Measurements from ENCODE around the gene FNDC1.
A peak's percentile ranks its signal among the peaks of the same experiment; 100 is the strongest.

Gene FNDC1

DNA sequence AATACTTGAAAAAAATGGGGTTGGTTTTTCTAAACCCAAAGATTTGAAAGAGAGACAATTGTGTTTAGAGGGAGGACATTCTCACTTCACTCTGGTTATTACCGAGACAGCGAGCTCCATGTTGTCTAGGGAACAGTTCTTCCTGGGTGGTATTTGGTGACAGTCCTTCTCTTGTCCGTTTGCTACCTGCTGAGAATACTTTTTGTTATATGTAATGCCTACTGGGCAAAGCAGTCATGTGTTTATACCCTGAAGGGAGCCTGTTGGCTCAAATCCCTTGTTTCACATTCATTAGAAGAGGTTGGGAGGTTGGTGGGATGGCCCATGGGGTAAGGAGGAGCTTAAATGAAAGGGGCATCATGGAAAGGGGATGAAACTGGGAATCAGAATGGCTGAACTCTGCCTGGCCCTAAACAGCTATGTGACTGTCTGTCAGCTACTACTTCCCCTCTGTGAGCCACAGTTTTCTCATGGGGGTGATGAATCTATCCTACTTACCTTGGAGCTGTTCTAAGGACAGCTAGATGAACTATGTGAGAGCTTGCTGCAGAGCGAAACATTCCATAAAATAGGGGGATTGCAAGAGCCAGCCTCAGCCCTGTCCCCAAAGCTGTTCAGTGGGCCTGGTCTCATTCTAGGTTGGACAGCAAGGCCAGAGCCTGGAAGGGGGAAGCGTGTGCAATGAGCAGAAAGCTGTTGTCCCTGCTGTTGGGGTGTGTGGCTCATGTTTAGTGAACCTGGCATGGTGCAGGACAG lies 43.5 kb downstream of the FNDC1 start:
- peak; percentile 82 for DNase-seq

DNA sequence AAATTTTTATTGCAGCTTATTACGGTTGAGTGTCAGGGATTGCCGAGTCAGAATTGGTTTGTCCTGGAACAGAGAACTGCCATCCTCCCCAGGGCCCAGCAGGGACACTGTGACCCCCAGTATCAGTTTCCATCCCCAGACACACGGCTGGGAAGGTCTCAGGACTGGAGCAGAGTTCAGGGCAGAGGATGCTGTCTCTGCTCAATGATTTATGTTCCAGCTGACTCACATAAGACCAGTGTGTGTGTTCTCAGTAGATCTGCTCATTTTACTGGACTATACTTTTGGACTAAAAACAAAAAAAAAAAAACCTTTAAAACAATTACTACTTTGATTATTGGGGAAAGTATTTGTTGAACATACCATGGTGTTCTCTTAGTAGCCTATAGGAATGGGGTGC lies 44.2 kb downstream of the FNDC1 start:
- no peak for DNase-seq

DNA sequence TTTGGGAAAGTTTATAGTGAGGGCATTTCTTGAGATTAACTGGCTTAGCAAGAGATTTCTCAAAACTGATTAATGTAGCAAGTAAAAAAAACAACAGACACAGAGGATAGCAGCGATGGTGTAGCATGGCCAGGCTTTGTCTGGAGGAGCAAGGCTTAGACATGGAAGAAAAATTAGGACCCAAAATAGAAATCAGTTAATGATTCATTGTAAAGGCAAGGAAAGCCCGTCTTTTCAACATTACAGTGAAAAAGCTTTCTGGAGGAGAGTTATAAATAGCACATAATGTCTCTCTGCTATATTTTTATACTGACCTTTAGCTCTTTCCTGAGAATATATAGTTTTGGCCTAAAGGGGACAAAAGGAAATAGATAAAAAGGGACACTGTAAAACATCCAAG lies 45.1 kb downstream of the FNDC1 start:
- DNase-seq: no peak

DNA sequence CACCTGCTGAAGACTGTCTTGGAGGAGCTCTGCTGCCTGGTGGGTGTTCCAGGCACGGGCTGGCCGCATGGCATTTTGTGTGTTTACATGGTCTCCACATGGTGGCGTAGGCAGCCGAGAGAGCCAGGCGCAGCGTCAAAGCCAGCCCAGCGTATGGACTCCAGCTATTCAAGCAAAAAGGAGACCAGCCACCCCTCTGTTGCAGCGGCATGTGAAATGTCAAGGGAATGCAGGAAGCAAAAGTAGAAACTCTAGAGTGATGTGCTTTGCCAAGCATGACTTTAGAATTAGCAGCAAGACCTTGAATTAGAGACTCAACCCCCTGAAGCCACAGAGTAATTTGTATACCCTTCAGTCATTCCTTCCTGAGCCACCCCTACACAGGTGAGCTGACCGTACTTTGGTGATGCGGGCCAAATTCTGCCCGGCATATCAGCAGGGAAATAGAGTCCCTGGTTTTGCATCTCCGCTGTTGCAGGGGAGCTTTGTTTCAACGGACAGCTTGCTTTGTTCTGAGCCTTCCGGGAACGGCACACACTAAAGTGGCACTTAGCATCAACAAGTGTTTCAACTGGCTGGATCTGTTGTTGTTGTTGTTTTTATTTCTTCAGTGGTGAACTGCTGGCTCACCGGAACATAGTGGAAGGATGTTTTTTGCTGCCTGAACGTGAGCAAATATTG lies 48.5 kb downstream of the FNDC1 start:
- peak; percentile 74 for DNase-seq

DNA sequence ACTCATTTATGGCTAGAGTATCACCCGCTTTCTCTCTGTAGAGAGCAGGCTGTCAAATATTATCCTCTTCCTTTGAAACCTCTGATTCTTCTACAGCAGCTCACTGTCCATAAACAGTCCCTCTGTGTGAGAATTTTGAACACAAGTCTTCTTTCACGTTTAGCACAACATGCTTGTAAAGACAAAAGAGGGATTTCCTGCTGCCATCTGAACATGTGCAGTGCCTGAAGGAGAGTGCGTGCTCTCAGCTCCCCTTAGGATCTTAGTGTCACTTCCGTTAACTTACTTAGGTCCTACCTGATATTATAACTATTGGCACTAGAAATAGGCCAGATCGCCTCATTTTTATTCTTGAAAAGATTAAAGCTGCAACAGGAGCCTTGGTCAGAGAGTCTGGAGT lies 50.9 kb downstream of the FNDC1 start:
- no peak for DNase-seq

DNA sequence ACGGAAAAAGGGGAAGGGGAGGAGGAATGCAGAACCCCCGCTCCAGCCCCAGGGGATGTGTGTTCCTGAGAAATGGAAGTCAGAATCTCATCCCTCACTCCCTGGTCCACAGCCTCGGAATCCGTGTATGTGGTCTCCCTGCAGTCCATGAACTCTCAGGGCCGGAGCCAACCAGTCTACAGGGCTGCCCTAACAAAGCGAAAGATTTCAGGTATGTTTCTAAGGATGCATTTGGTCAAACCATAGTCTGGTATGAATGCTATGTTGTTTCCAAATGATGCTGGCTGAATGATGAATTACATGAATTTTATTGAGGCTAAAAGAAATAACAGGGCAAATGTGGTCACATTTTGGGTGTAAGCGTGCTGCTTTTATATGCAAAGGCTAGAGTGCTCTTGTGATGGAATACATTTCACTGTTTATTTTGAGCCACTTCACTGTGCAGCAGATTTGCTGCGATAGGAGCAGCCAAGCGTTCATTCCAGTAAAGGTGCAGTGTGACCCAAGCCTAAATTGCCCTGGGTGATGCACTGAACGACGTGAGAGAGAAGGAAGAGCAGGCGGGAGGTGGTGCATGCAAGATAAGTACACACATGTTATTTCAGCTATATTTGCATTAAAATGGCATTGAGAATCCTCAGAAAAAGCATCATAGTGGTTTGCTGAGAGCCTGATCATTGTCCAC lies 52.4 kb downstream of the FNDC1 start:
- DNase-seq: peak; percentile 67

DNA sequence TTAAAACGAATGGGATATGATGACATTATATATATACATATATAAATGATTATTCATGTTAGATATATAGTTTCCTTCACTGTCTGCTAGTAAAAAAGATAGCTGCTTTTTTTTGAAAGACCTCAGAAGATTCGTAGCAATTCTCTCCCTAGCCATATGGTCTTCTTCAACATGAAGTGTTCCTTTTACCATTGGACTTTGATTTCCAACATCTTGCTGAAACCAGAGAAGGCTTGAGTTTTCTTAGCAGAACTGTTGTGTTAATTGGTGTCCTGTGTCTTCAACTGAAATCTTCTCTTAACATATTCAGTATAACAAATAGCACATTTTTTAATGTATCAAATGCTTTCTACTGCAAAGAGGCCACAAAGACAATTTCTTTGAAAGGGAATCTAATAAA lies 55.3 kb downstream of the FNDC1 start:
- no peak for DNase-seq

DNA sequence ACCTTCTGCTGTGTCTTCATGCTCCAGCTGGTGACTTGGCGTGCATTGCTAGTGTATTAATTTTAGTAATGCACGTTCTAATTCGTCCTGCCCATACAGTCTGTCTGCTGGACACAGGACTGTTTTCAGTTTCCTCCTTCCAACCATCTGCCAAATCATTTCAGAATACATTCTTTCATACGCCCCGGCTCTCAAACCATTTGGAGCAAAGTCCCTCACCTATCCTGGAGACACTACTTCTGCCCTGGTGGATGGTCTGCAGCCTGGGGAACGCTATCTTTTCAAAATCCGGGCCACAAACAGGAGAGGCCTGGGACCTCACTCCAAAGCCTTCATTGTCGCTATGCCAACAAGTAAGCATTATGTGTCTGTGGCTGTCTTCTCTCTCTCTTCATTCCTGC lies 60.5 kb downstream of the FNDC1 start:
- no peak for DNase-seq

DNA sequence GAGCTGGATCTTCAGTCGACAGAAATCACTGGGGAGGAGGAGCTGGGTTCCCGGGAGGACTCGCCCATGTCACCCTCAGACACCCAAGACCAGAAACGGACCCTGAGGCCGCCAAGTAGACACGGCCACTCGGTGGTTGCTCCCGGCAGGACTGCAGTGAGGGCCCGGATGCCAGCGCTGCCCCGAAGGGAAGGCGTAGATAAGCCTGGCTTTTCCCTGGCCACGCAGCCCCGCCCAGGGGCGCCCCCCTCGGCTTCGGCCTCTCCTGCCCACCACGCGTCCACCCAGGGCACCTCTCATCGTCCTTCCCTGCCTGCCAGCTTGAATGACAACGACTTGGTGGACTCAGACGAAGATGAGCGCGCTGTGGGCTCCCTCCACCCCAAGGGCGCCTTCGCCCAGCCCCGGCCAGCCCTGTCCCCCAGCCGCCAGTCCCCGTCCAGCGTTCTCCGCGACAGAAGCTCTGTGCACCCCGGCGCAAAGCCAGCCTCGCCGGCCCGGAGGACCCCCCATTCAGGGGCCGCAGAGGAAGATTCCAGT lies 63.0 kb downstream of the FNDC1 start:
- DNase-seq: no peak

DNA sequence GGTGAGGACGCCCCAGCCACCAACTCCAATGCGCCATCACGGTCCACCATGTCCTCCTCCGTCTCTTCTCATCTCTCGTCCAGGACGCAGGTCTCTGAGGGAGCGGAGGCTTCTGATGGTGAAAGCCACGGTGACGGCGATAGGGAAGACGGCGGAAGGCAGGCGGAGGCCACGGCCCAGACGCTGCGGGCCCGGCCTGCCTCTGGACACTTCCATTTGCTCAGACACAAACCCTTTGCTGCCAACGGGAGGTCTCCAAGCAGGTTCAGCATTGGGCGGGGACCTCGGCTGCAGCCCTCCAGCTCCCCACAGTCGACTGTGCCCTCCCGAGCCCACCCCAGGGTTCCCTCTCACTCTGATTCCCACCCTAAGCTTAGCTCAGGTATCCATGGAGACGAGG lies 63.6 kb downstream of the FNDC1 start:
- DNase-seq: no peak

DNA sequence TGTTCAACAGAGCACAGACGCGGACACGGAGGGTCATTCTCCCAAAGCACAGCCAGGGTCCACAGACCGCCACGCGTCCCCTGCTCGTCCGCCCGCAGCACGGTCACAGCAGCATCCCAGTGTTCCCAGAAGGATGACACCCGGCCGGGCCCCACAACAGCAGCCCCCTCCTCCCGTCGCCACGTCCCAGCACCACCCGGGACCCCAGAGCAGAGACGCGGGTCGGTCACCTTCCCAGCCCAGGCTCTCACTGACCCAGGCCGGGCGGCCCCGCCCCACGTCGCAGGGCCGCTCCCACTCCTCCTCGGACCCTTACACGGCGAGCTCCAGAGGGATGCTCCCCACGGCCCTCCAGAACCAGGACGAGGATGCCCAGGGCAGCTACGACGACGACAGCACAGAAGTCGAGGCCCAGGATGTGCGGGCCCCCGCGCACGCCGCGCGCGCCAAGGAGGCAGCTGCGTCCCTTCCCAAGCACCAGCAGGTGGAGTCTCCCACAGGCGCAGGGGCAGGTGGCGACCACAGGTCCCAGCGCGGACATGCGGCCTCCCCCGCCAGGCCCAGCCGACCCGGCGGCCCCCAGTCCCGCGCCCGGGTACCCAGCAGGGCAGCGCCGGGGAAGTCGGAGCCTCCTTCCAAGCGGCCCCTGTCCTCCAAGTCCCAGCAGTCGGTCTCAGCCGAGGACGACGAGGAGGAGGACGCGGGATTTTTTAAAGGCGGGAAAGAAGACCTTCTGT lies 64.3 kb downstream of the FNDC1 start:
- no peak for DNase-seq

DNA sequence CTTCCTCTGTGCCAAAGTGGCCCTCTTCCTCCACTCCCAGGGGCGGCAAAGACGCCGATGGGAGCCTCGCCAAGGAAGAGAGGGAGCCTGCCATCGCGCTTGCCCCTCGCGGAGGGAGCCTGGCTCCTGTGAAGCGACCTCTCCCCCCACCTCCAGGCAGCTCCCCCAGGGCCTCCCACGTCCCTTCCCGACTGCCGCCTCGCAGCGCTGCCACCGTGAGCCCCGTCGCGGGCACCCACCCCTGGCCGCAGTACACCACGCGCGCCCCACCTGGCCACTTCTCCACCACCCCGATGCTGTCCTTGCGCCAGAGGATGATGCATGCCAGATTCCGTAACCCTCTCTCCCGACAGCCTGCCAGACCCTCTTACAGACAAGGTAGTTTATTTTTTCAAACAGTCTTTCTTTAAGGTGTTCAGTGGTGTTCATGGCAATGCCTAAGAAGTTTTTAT lies 64.9 kb downstream of the FNDC1 start:
- DNase-seq: no peak

DNA sequence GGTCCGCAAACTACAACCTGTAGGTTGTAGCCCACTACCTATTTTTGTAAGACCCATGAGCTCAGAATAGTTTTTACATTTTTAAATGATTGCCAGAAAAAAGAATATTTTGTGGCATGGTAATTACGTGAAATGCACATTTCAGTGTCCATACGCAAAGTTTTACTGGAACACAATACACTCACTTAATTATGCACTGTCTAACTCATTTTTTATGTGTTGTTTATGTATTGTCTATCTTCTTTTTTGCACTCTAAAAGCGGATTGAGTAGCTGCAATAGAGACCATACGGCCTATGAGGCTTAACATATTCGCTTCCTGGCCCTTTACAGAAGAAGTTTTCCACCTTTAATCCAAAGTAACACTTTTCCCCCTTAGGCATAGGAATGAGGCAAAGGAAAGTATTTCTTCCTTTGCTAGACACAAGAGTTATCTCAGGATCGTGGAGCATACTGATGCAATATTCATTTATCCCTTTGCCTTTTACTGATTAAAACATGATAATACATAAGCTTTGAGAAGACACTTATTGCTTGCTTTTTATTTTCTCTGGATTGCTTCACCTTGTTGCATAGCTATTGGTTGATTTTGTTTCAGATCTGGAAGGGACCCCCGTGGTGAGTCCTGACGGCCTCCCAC lies 69.8 kb downstream of the FNDC1 start:
- no peak for DNase-seq

DNA sequence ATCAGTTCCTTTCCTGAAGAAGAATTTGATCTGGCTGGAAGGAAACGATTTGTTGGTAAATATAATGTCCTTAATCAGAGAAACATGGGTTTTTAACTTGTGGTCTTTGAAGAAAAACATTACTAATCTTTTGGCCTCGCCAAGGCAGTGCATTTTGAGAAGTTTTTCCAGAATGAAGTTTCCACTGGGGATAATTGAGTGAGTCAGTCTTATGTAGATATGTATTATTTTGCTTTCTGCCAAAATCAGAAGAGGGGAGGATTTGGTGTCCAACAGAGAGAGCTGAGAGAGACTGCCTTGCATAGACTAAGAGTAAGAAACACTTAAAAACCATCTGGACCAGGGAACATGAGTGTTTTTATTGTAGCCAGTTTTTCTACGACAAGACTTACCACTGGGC lies 79.9 kb downstream of the FNDC1 start:
- DNase-seq: no peak

DNA sequence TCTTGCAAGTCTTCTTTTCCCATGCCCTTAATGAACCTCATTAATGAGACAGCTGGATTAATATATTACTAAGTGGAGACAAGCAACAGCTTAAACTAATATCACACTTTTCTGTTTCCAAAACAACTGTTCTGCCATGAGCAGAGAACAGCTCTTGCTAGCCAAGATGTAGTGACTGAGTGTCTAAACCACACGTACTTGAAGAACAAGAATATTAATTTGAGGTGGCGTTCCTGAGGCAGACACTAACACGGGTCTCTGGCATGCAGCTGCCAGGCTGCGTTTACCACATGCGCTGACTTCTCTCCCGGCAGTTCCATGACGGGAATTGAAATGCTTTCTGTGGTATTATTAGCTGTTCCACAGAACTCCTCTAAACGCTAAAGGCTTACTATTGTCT lies 80.6 kb downstream of the FNDC1 start:
- no peak for DNase-seq

DNA sequence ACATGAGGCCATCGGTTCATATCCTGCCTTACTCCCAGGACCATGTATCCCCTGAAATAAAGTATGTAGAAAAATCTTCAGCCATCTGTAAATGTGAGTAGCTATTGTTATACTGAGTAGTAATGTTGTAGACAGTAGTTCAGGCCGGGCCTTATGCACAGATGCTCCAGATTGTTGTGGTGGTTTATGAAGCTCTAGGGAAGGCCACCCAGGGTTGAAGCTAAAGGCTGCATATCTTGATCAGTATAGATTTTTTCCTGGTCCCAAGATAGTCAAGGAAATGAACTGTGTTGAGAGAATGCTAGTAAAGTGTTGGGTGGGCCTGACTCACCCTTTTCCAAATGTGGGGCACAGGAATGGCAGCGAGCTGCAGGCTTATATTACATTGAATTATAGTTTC lies 81.4 kb downstream of the FNDC1 start:
- DNase-seq: no peak

DNA sequence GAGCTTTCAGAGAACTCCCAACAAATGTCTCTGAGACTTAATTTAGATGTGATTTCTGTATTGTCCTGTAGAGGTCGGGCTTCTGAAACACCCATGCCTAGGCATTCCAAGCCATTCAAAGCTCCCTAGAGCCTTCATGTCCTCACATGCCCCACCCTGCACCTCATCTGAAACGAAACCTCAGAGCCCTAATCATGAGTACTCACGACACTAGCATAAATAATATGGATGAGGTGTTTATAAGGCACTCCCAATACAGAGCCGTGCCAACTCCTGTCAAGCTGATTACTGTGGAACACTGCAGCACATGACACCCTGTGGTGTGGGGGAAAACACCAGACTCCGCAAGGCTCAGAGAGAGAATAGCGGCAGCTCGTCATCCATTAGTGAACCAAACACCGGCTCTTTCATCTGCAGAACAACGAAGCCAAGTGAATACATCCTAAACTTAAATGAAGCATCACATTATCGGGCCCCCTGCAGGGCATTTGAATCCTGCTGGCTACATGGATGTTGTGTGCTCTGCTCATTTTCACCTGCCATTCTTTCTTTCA lies 83.8 kb downstream of the FNDC1 start:
- peak; percentile 99 for DNase-seq

DNA sequence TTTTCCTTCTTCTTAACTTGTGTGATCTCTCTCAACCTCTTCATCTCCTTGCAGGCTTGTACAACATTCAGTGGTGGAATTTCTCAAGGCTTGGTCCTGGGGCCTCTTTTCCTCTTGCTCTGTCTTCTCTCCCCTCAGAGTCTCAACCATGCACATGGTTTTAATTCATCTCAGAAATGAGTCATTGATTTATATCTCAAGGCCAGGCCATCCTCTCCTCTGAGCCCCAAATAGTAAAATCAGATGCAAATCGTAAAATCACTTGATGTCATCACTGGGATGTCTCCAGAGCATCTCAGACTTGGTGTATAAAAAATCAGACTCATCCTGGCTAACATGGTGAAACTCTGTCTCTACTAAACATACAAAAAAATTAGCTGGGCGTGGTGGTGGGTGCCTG lies 85.0 kb downstream of the FNDC1 start:
- no peak for DNase-seq

DNA sequence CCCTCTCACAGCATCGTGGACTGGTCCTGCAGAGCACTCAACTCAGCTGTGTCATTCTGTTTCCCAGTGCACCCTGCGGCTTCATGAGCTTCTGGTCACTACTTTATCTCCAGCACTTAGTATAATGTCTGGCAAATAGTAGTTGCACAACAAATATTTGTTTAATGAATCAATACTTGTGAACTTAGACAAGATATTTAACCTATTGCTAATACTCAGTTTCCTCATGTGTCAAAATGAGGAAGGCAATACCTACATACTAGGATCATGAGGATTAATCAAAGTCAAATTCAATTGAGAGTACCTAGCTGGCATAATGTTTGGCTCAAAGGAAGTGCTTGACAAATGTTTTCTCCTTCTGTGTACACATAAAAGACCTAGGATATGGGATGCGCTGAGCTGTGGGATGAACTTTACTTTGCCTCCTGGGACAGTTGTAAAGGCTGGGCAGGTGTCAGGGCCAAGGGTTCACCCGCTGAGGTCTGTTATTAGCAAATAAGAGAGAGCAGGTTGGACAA lies 86.3 kb downstream of the FNDC1 start:
- no peak for DNase-seq

DNA sequence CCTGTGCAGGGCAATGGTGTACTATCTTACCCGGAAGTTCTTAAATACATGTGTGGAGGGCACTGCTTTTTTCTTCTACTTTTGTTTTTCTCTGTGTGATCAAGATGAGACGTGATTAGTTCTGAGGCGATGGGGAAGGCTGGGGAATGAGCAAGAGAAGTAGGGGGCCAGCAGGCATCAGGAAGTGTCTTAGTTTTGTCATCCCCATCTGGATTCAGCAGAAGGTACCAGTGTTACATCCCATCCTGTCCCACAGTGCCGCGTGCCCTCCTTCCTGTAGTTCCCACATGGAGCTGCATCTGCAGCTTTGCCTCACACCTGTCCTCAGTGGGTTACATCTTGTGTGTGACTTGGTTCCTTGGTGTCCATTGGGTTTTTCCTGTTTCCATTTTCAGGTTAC lies 86.9 kb downstream of the FNDC1 start:
- no peak for DNase-seq

DNA sequence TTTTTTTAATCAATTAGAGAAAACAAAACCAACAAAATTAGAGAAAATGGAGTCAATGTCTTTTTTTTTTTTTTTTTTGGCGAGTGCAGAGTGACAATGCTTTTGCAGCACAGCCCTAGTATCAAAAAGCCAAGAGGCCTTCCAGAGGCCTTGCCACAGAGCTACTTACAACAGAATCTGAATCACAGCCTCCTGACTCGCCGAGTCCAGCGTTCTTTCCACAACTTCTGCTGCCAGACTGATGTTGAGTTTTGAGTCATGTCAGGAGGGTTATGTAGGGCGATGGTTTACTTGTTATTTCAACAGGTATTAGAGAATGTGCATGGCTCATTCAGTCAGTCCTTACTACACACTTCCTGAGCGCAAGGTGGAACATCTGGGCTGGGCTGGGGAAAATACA lies 88.6 kb downstream of the FNDC1 start:
- DNase-seq: no peak
